DND-41 (cell line): ENCODE data around the gene LTBP1.

Experiments
- EZH2 ChIP-seq: IDR thresholded peaks from 3 replicates; pipeline ENCODE4 v1.6.1; 2012; ENCODE audit warnings: borderline replicate concordance, low read depth, mild to moderate bottlenecking, moderate library complexity, low read length, inconsistent platforms; ENCODE audit not compliant: severe bottlenecking
- TF ChIP-seq, protein P1 (sequence below): IDR thresholded peaks from 2 replicates; pipeline ENCODE4 v1.5.1; 2012; ENCODE audit warnings: borderline replicate concordance, low read length, moderate library complexity, mild to moderate bottlenecking; ENCODE audit not compliant: poor library complexity, severe bottlenecking; ENCODE audit errors: extremely low read depth

DNA sequence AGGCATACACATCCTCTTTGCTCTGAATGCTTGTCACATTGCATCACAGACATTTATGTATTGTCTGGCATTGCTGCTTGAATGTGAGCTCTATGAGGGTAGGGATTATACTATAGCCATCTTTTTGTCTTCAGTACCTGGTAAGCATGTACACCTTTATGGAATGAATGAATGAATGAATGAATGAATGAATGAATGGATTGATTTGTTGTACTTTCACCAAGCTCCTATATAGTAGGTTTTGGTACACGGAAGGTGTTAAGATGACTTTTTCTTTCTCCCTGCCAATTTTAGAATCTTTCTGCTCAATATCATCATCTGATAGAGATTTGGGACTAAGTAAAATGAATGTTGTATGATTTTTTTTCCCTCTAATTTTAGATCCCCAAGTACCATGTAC lies 13.5 kb downstream of the LTBP1 start:
- TF ChIP-seq, protein P1, sequence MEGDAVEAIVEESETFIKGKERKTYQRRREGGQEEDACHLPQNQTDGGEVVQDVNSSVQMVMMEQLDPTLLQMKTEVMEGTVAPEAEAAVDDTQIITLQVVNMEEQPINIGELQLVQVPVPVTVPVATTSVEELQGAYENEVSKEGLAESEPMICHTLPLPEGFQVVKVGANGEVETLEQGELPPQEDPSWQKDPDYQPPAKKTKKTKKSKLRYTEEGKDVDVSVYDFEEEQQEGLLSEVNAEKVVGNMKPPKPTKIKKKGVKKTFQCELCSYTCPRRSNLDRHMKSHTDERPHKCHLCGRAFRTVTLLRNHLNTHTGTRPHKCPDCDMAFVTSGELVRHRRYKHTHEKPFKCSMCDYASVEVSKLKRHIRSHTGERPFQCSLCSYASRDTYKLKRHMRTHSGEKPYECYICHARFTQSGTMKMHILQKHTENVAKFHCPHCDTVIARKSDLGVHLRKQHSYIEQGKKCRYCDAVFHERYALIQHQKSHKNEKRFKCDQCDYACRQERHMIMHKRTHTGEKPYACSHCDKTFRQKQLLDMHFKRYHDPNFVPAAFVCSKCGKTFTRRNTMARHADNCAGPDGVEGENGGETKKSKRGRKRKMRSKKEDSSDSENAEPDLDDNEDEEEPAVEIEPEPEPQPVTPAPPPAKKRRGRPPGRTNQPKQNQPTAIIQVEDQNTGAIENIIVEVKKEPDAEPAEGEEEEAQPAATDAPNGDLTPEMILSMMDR: no peak
- no peak for TF ChIP-seq EZH2
